ENCODE results near the gene PGF. TPM values are rescaled to one million over a fixed set of nuclear protein-coding genes. Genes with fewer than 3 reads are reported as not detected.

Gene PGF
- total and polyA plus RNA-seq, 2 of the 13 experiments (the other 11 are each of a cell fraction or from before 2014, with no cell fraction given): 10.7 to 27.5 TPM

DNA sequence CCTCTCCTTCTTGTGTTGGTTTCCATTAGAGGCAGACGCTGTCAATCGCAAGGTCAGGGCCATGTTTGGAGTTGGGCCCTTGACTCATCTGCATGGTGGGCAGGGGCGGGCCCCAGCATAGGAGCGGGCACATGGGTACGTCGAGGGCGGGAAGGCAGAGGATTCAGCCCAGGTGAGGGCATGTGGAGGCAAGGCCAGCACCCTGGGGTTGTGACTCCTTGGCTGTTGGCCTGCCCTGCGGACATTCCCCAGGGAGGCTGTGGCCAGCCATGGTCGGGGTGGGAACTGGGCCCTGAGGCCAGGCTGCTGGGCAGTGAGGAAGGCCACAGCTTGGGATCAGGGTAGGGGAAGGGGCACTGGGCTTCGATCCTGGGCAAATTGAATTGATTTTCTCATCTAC, 42.6 kb downstream of the PGF start:
- peaks cover 11% of the 10 kb centered on the region; the same call in 1 of the 2 replicates for H3K4me1 ChIP-seq (ENCODE audit: insufficient read depth, low read length)
- no peak overlapping the region for H3K27ac ChIP-seq (ENCODE audit: extremely low read length, insufficient read depth, low read length)
- H3K9ac ChIP-seq (ENCODE audit: insufficient read depth, low read depth, low read length): no peak overlapping the region
- no peaks in the 10 kb centered on the region for H3K9me3 ChIP-seq (ENCODE audit: low read length)
- no peak overlapping the region for H3K4me2 ChIP-seq (ENCODE audit: low read depth, low read length)
- no peak for DNase-seq (ENCODE audit: low spot score)
- no peak for FAIRE-seq
- CTCF ChIA-PET (ENCODE audit: low intra/inter-chr PET ratio, low total read pairs): interaction anchor here (1.0 to 4.1 kb wide), 2 partner anchors 173 to 175 kb away, joined by 3 to 44 read pairs; no protein-coding TSS in a partner anchor
- H2AFZ ChIP-seq (ENCODE audit: low read length): no peak overlapping the region
- no peaks in the 10 kb centered on the region for H4K20me1 ChIP-seq (ENCODE audit: insufficient read depth, low read length)
- in situ Hi-C loops (cut with HindIII; ENCODE audit: extremely low pct_ligation_motif_present, low pct_unique_long_range_greater_than_20kb): loop anchor here (5.0 kb wide), 1 partner anchor 180 kb away; no protein-coding TSS in a partner anchor
- BruUV-seq (replicated peaks): no TSS peak
- no peak for TF ChIP-seq GABPA (IDR thresholded peaks at IDR 0.05; ENCODE audit: low read depth, low read length)
- no peak for TF ChIP-seq GABPA (CRISPR knock-in tag; IDR thresholded peaks at IDR 0.05; ENCODE audit: low read depth)
- TF ChIP-seq CCDC6 (CRISPR knock-in tag; IDR thresholded peaks at IDR 0.05): no peak
- TF ChIP-seq RBM39 (IDR thresholded peaks at IDR 0.05; ENCODE audit: low read depth, low read length, poor library complexity, severe bottlenecking): no peak
- no peak for TF ChIP-seq ZNF644 (CRISPR knock-in tag; IDR thresholded peaks at IDR 0.05; ENCODE audit: low read depth)
- TF ChIP-seq ZNF724P (CRISPR knock-in tag; IDR thresholded peaks at IDR 0.05; ENCODE audit: borderline replicate concordance): no peak
- TF ChIP-seq TCF7L2 (IDR thresholded peaks at IDR 0.05; ENCODE audit: low read depth, low read length): no peak
- WGBS (ENCODE audit: low lambda C conversion rate): 91% methylated on average over 9 of the region's 10 CpGs
- no peak for ATAC-seq
- H3K27me3 ChIP-seq (ENCODE audit: control insufficient read depth in 1 of 2, insufficient read depth in 2 of 2, low read length in 2 of 2): no peaks in the 10 kb centered on the region
- no peaks in the 10 kb centered on the region for H3K79me2 ChIP-seq (ENCODE audit: insufficient read depth, low read length)
- H3K4me3 ChIP-seq (replicated peaks in 1 of 3; ENCODE audit: insufficient read depth in 1 of 3, low read depth in 2 of 3, low read length in 3 of 3): no peak overlapping the region
- intact Hi-C loops (cut with micrococcal nuclease; ENCODE audit: unreplicated experiment): no loop called here
- POLR2A ChIA-PET: no interaction called here
- no peaks in the 10 kb centered on the region for H3K36me3 ChIP-seq (replicated peaks in 1 of 2; ENCODE audit: control insufficient read depth in 1 of 2, insufficient read depth in 2 of 2, low read length in 2 of 2)

DNA sequence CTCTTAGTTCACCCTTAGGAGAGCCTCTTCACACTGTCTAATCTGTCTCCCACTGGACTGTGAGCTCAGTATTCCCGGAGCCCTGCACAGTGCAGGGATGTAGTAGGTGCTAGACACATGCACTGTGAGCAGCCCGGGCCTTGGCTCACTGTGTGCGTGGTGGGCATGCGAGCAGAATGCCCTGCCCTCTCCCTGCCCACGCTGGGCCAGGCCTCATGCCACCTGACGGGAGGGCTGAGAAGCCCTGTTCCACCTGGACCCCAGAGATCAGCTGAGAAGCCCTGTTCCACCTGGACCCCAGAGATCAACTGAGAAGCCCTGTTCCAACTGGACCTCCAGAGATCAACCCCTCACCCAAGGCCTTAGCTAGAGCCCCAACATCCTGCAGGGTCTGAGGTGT, 43.3 kb downstream of the PGF start:
- Histone ChIP-seq H3K9ac (ENCODE audit: insufficient read depth, low read depth, low read length) (no peak overlapping the region), H4K20me1 (ENCODE audit: insufficient read depth, low read length) (no peaks in the 10 kb centered on the region), H3K9me3 (ENCODE audit: low read length) (no peaks in the 10 kb centered on the region), H3K27ac (ENCODE audit: extremely low read length, insufficient read depth, low read length) (no peak overlapping the region), H3K27me3 (ENCODE audit: control insufficient read depth in 1 of 2, insufficient read depth in 2 of 2, low read length in 2 of 2) (no peaks in the 10 kb centered on the region), H3K4me3 (replicated peaks in 1 of 3; ENCODE audit: insufficient read depth in 1 of 3, low read depth in 2 of 3, low read length in 3 of 3) (no peak overlapping the region), H2AFZ (ENCODE audit: low read length) (no peak overlapping the region), H3K79me2 (ENCODE audit: insufficient read depth, low read length) (no peaks in the 10 kb centered on the region), H3K36me3 (replicated peaks in 1 of 2; ENCODE audit: control insufficient read depth in 1 of 2, insufficient read depth in 2 of 2, low read length in 2 of 2) (no peaks in the 10 kb centered on the region), H3K4me2 (ENCODE audit: low read depth, low read length) (no peak overlapping the region), H3K4me1 (ENCODE audit: insufficient read depth, low read length) (peaks cover 11% of the 10 kb centered on the region; the same call in 1 of the 2 replicates)
- FAIRE-seq (no peak), DNase-seq (ENCODE audit: low spot score) (no peak), ATAC-seq (no peak)
- in situ Hi-C loops (cut with HindIII; ENCODE audit: extremely low pct_ligation_motif_present, low pct_unique_long_range_greater_than_20kb) (loop anchor here (5.0 kb wide), 1 partner anchor 180 kb away; no protein-coding TSS in a partner anchor), intact Hi-C loops (cut with micrococcal nuclease; ENCODE audit: unreplicated experiment) (no loop called here)
- no peak for TF ChIP-seq ZNF703 (CRISPR knock-in tag; IDR thresholded peaks at IDR 0.05; ENCODE audit: borderline replicate concordance)
- 83% methylated on average over 5 of the region's 6 CpGs for WGBS (ENCODE audit: low lambda C conversion rate)
- POLR2A ChIA-PET: interaction anchor here (1.5 kb wide), 1 partner anchor 10 kb away, joined by 5 read pairs; the partner anchor contains the start of gene RPS6KL1
- CTCF ChIA-PET (ENCODE audit: low intra/inter-chr PET ratio, low total read pairs): interaction anchor here (4.1 kb wide), 1 partner anchor 176 kb away, joined by 44 read pairs; no protein-coding TSS in a partner anchor
- BruUV-seq (replicated peaks): no TSS peak
